Measurements from ENCODE around the gene MAN1B1. TPM values are rescaled to one million over a fixed set of nuclear protein-coding genes. Genes with fewer than 3 reads are reported as not detected.

The MAN1B1 gene
- polyA plus RNA-seq, 1 donor (not counting 4 experiments of a cell fraction or from before 2014, with no cell fraction given), result 34.3 TPM

- H3K4me3 ChIP-seq (ENCODE audit: control insufficient read depth in 2 of 3, extremely low read depth in 1 of 3, insufficient read depth in 2 of 3, low read depth in 1 of 3, low read length in 3 of 3), result no peak overlapping the region
- no peak for FAIRE-seq
- no peaks in the 10 kb centered on the region for H3K4me1 ChIP-seq (ENCODE audit: control insufficient read depth, extremely low read depth, insufficient read depth, low read length)
- no peak for TF ChIP-seq CTCF (optimal IDR thresholded peaks at IDR 0.05 in 1 of 3, IDR thresholded peaks at IDR 0.05 in 1 of 3, conservative IDR thresholded peaks at IDR 0.05 in 1 of 3; ENCODE audit: extremely low read depth in 1 of 3, insufficient read depth in 2 of 3, low read length in 3 of 3)
- no peak for TF ChIP-seq EZH2 (IDR thresholded peaks at IDR 0.05; ENCODE audit: low read length)
- no peak overlapping the region for H2AFZ ChIP-seq (ENCODE audit: control insufficient read depth, low read length)
- no peak overlapping the region for H3K9ac ChIP-seq (ENCODE audit: control insufficient read depth, extremely low read depth, insufficient read depth, low read length)
- DNase-seq (ENCODE audit: low read depth, low spot score), result no peak
- no peak overlapping the region for H3K4me2 ChIP-seq (ENCODE audit: control insufficient read depth, extremely low read depth, insufficient read depth, low read depth, low read length)
- dilution Hi-C loops (cut with MboI; ENCODE audit: extremely low pct_ligation_motif_present, low sequenced_read_pairs), result no loop called here
- no peaks in the 10 kb centered on the region for H3K9me1 ChIP-seq (ENCODE audit: control insufficient read depth, extremely low read depth, insufficient read depth, low read length)
- H3K27ac ChIP-seq (ENCODE audit: control insufficient read depth, insufficient read depth, low read length), result no peak overlapping the region
- no peaks in the 10 kb centered on the region for H3K9me3 ChIP-seq (ENCODE audit: control insufficient read depth, low read depth, low read length)
- peaks cover 5% of the 10 kb centered on the region for H3K27me3 ChIP-seq (ENCODE audit: control insufficient read depth, extremely low read depth, insufficient read depth, low read length)
- no peaks in the 10 kb centered on the region for H4K20me1 ChIP-seq (ENCODE audit: control insufficient read depth, extremely low read depth, insufficient read depth, low read length)
- no peaks in the 10 kb centered on the region for H3K36me3 ChIP-seq (ENCODE audit: control insufficient read depth in 2 of 2, extremely low read depth in 1 of 2, insufficient read depth in 2 of 2, low read length in 2 of 2)
- H3K79me2 ChIP-seq (ENCODE audit: control insufficient read depth, insufficient read depth, low read length), result no peaks in the 10 kb centered on the region
Observed at GRCh38 chr9:137149942-137150616, 63.3 kb downstream of the MAN1B1 start.

GRCh38 chr9:137150617-137151457, 64.1 kb downstream of the MAN1B1 start:
- TF ChIP-seq EZH2 (IDR thresholded peaks at IDR 0.05; ENCODE audit: low read length) (no peak), CTCF (optimal IDR thresholded peaks at IDR 0.05 in 1 of 3, IDR thresholded peaks at IDR 0.05 in 1 of 3, conservative IDR thresholded peaks at IDR 0.05 in 1 of 3; ENCODE audit: extremely low read depth in 1 of 3, insufficient read depth in 2 of 3, low read length in 3 of 3) (no peak)
- no peaks in the 10 kb centered on the region for H3K36me3 ChIP-seq (ENCODE audit: control insufficient read depth in 2 of 2, extremely low read depth in 1 of 2, insufficient read depth in 2 of 2, low read length in 2 of 2)
- no peaks in the 10 kb centered on the region for H4K20me1 ChIP-seq (ENCODE audit: control insufficient read depth, extremely low read depth, insufficient read depth, low read length)
- H3K79me2 ChIP-seq (ENCODE audit: control insufficient read depth, insufficient read depth, low read length), result no peaks in the 10 kb centered on the region
- H3K9ac ChIP-seq (ENCODE audit: control insufficient read depth, extremely low read depth, insufficient read depth, low read length), result no peak overlapping the region
- FAIRE-seq (no peak), DNase-seq (ENCODE audit: low read depth, low spot score) (no peak)
- H3K4me3 ChIP-seq (ENCODE audit: control insufficient read depth in 2 of 3, extremely low read depth in 1 of 3, insufficient read depth in 2 of 3, low read depth in 1 of 3, low read length in 3 of 3), result no peak overlapping the region
- no peaks in the 10 kb centered on the region for H3K9me1 ChIP-seq (ENCODE audit: control insufficient read depth, extremely low read depth, insufficient read depth, low read length)
- H3K9me3 ChIP-seq (ENCODE audit: control insufficient read depth, low read depth, low read length), result no peaks in the 10 kb centered on the region
- H3K4me2 ChIP-seq (ENCODE audit: control insufficient read depth, extremely low read depth, insufficient read depth, low read depth, low read length), result no peak overlapping the region
- H3K4me1 ChIP-seq (ENCODE audit: control insufficient read depth, extremely low read depth, insufficient read depth, low read length), result no peaks in the 10 kb centered on the region
- no peak overlapping the region for H3K27ac ChIP-seq (ENCODE audit: control insufficient read depth, insufficient read depth, low read length)
- dilution Hi-C loops (cut with MboI; ENCODE audit: extremely low pct_ligation_motif_present, low sequenced_read_pairs), result no loop called here
- H3K27me3 ChIP-seq (ENCODE audit: control insufficient read depth, extremely low read depth, insufficient read depth, low read length), result peaks cover 5% of the 10 kb centered on the region
- no peak overlapping the region for H2AFZ ChIP-seq (ENCODE audit: control insufficient read depth, low read length)

Data from keratinocyte (primary cell).